Stimulated activated CD8-positive, alpha-beta memory T cell treated with anti-CD3 and anti-CD28 coated beads, Interleukin-4, amount 100 ng/mL, for 48 hours (primary cell): ENCODE results near the gene LCN6.
"Not testable (repeated sequence)": the region's sequence is repeated elsewhere in the genome, so short reads cannot be mapped to it uniquely, and the experiment has no call there.

Experiments used
- DNase-seq: peaks from one replicate; pipeline ENCODE4 v3.0.0-alpha.2; 2020

LCN6 gene

DNA sequence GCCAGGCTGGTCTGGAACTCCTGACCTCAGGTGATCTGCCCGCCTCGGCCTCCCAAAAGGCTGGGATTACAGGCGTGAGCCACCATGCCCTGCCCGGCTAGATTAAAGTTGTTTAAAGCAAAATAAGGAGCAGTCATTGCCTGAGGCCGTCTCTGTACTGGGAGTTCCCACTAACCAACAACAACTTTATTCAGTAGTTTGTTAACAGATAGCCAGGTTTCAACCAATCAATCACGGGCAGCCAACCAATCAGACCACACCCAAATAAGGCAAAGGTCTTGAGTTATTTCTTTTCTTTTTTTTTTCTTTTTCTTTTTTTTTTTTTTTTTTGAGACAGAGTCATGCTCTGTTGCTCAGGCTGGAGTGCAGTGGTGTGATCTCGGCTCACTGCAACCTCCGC, 43.6 kb downstream of the LCN6 start:
- DNase-seq = not testable (repeated sequence)

GRCh38 chr9:136703276-136703860, 45.0 kb downstream of the LCN6 start:
- no peak for DNase-seq

- DNase-seq = no peak
Observed at GRCh38 chr9:136701668-136702053, 46.7 kb downstream of the LCN6 start.

DNA sequence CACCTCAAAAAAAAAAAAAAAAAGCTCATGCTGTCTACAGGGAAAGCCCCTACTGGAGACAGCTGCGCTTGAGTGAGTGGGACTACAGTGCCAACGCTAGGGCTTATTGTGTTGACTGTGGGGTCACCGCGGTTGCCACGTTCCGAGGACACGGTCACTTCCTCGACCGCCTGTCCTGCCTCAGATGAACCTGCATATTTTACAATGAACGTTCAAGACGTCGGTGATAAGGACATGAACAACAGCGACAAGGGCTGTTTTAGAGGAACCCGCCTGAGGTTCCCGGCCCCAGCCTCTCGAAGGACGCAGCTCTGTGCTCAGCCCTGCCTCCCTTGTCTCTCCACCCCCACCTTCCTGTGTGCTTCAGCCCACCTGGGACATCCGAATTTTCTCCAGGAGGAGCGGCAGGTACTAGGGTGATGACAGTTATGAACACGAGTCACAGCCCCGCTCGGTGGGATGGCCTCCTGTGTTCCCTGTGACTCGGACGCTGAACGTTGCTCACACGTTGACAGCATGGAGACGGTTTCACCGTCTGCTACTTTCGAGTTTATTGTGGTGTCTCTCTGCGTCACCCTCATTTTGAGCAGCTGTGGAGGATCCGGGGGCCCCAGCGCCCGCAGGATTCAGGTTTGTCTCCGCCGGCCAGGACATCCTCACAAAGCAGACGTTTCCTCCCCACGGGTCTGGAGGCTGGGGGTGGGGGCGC, 47.2 kb downstream of the LCN6 start:
- peak; percentile 84 for DNase-seq

GRCh38 chr9:136700304-136700703, 48.0 kb downstream of the LCN6 start:
- no peak for DNase-seq

DNA sequence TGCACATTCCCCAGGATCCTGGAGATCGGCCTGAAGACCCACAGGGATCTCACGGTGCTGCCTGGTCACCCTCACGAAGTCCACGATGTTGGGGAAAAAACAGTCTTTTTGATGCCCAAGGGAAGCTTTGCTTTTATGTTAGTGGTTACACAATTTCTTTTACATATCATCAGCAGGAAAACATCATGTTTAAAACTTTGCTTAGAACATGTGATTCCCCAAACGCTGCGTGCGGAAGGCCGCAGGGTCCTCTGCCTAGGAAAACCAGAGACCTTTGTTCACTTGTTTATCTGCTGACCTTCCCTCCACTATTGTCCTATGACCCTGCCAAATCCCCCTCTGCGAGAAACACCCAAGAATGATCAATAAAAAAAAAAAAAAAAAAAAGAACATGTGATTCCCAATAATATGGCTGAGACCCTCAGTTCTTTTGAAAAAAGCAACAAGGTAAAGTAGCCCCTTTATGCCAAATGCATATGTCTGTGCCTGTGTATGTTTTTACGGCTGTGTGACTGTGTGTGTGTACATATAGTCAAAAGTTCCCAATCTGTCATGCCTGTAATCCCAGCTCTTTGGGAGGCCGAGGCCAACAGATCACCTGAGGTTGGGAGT, 49.6 kb downstream of the LCN6 start:
- DNase-seq = no peak

GRCh38 chr9:136697821-136698526, 50.4 kb downstream of the LCN6 start:
- no peak for DNase-seq

GRCh38 chr9:136697146-136697820, 51.0 kb downstream of the LCN6 start:
- no peak for DNase-seq

GRCh38 chr9:136696502-136696901, 51.8 kb downstream of the LCN6 start:
- no peak for DNase-seq

DNA sequence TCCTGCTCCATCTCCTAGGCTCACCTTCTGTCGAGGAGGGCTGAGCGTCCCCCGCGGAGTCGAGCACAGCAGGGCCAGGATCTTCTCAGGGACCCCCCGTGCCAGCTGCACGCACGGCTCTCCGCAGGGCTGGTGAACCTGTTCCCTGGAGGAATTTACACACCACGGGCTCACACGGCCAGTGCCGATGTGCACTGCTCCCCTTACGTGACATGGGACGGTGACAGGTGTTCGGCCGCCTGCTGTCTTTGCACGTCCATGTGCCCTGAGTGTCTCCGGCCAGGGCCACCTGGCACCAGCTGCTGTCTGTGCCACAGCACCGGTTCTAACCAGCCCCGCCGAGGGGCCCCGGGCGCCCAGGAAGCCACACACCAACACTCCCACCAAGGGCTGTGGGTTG, 52.4 kb downstream of the LCN6 start:
- no peak for DNase-seq

DNA sequence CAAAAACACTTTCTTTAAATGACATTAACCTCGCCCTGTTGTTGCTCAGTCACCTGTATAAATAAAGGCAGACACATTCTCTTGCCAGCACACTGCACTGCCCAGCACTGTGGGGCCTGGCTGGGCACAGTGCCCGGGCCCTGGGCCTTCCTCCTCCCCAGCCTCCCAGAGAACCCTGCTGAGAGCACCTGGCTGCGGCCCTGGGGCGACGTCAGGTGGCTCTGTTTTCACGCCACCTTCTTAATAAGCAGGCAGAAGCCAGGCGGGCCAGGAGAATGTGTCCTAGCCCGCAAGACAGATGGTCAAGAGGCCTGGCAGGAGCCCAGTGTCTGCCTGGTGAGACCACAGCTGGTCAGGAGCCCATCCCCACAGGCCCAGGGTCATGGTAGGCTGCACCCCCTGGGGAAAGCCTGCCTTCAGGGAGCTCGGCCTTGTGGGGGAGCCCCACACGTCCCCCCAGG, 52.9 kb downstream of the LCN6 start:
- no peak for DNase-seq

DNA sequence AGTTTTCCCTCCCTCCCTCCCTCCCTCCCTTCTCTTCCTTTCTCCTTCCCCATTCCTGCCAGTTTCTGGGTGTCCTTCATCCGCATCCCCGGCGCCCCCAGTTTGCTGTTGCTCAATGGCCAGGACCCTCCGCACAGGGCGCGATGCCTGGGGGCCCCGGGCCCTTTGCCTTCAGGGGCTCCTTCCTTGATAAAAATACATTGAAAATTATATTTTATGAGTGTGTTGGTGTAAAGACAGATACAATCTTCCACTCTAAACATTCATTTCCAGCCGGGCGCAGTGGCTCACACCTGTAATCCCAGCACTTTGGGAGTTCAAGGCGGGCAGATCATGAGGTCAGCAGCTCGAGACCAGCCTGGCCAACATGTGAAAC, 53.5 kb downstream of the LCN6 start:
- no peak for DNase-seq

GRCh38 chr9:136694163-136694871, 54.0 kb downstream of the LCN6 start:
- peak; percentile 76 for DNase-seq
